ENCODE measurements around the gene NEK1.

Gene NEK1

GRCh38 chr4:169611991-169612870, at the start of gene NEK1:
Gene NEK1, minus strand, starts transcription at chr4:169612583. Its CDS starts 9,953 bp downstream, at chr4:169602630.
- DNase-seq (ENCODE audit: low read depth, low spot score), result no peak
- no peak for TF ChIP-seq CTCF (IDR thresholded peaks at IDR 0.05; ENCODE audit: insufficient read depth, low read length, missing control alignments)
- CTCF ChIA-PET, result interaction anchor here (0.7 to 3.0 kb wide), 29 partner anchors 8 to 479 kb away, joined by 3 to 27 read pairs (median 5); partner anchors contain the start of genes AADAT and HPF1
- peak within 1 kb of the TSS; percentile 90 for H3K4me3 ChIP-seq (ENCODE audit: low read depth, low read length)
- POLR2A ChIA-PET, result interaction anchor here (1.9 kb wide), 1 partner anchor 28 kb away, joined by 4 read pairs; no protein-coding TSS in a partner anchor

- no peak for DNase-seq (ENCODE audit: low read depth, low spot score)
- ChIA-PET POLR2A (no interaction called here), CTCF (interaction anchor here (1.4 to 5.4 kb wide), 2 partner anchors 45 to 49 kb away, joined by 3 to 24 read pairs; partner anchors contain the start of gene NEK1)
- no peak overlapping the region for H3K4me3 ChIP-seq (ENCODE audit: low read depth, low read length)
- TF ChIP-seq CTCF (IDR thresholded peaks at IDR 0.05; ENCODE audit: insufficient read depth, low read length, missing control alignments), result no peak
Observed at GRCh38 chr4:169661761-169662160, 49.4 kb upstream of the NEK1 start.

DNA sequence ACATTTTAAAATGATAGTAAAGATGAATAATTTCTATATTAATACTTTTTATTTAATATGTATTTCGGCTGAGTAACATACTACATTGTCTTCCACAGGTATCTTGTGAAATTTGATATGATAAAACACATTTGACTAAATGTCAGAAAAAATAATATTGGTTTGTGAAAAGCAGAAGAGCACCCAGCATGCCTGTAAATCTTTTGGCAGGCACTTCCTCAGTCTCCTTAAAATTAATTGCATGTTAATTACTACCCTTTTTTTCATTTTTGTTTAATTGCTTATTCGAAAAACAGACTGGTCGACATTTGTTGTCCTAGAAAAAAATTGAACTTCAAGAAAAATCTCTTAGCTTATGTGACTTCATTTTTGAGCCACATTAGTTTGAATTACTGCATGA, 48.5 kb upstream of the NEK1 start:
- no peak for DNase-seq (ENCODE audit: low read depth, low spot score)
- ChIA-PET CTCF (interaction anchor here (1.4 to 5.4 kb wide), 2 partner anchors 45 to 48 kb away, joined by 3 to 24 read pairs; partner anchors contain the start of gene NEK1), POLR2A (no interaction called here)
- TF ChIP-seq CTCF (IDR thresholded peaks at IDR 0.05; ENCODE audit: insufficient read depth, low read length, missing control alignments), result no peak
- H3K4me3 ChIP-seq (ENCODE audit: low read depth, low read length), result peak overlapping the region; percentile 60

- peak overlapping the region; percentile 60 for H3K4me3 ChIP-seq (ENCODE audit: low read depth, low read length)
- POLR2A ChIA-PET, result interaction anchor here (0.6 to 0.9 kb wide), 2 partner anchors 17 to 366 kb away, joined by 3 to 5 read pairs; partner anchors contain the start of gene MFAP3L
- CTCF ChIA-PET, result interaction anchor here (0.9 to 5.4 kb wide), 5 partner anchors 10 to 112 kb away, joined by 3 to 24 read pairs (median 5); partner anchors contain the start of genes CLCN3 and NEK1
- DNase-seq (ENCODE audit: low read depth, low spot score), result peak; percentile 92
- TF ChIP-seq CTCF (IDR thresholded peaks at IDR 0.05; ENCODE audit: insufficient read depth, low read length, missing control alignments), result no peak
Observed at GRCh38 chr4:169659716-169660670, 47.6 kb upstream of the NEK1 start.

- no peak for DNase-seq (ENCODE audit: low read depth, low spot score)
- ChIA-PET POLR2A (interaction anchor here (0.6 kb wide), 1 partner anchor 18 kb away, joined by 5 read pairs; no protein-coding TSS in a partner anchor), CTCF (interaction anchor here (0.9 to 5.4 kb wide), 7 partner anchors 10 to 113 kb away, joined by 3 to 24 read pairs (median 5); partner anchors contain the start of genes CLCN3 and NEK1)
- H3K4me3 ChIP-seq (ENCODE audit: low read depth, low read length), result peak overlapping the region; percentile 60
- no peak for TF ChIP-seq CTCF (IDR thresholded peaks at IDR 0.05; ENCODE audit: insufficient read depth, low read length, missing control alignments)
Observed at GRCh38 chr4:169658975-169659715, 46.8 kb upstream of the NEK1 start.

All from AG04449 (cell line).